HEK293T (cell line): ENCODE results near the gene BCAT1.

Source experiments
- BHLHE40 ChIP-seq: fragments of 450-650 bp; IDR thresholded peaks from 2 replicates; pipeline ENCODE4 v1.6.1; 2016; ENCODE audit warnings: mild to moderate bottlenecking, moderate library complexity, borderline replicate concordance
- ELF4 ChIP-seq: fragments of 450-650 bp; IDR thresholded peaks from 2 replicates; pipeline ENCODE4 v1.6.1; 2017; ENCODE audit warnings: antibody characterized with exemption
- FOXA1 ChIP-seq: fragments of 450-650 bp; IDR thresholded peaks from 2 replicates; pipeline ENCODE4 v1.6.1; 2016; ENCODE audit warnings: mild to moderate bottlenecking
- FOXM1 ChIP-seq: fragments of 450-650 bp; IDR thresholded peaks from 2 replicates; pipeline ENCODE4 v1.6.1; 2017; ENCODE audit warnings: mild to moderate bottlenecking, borderline replicate concordance
- HDGF ChIP-seq: fragments of 450-650 bp; IDR thresholded peaks from 2 replicates; pipeline ENCODE4 v1.6.1; 2017; ENCODE audit warnings: antibody characterized with exemption, borderline replicate concordance
- LEF1 ChIP-seq: fragments of 450-650 bp; IDR thresholded peaks from 2 replicates; pipeline ENCODE4 v1.6.1; 2017; ENCODE audit warnings: mild to moderate bottlenecking, borderline replicate concordance
- PKNOX1 ChIP-seq: fragments of 450-650 bp; IDR thresholded peaks from 2 replicates; pipeline ENCODE4 v1.6.1; 2016
- TARDBP ChIP-seq: fragments of 450-650 bp; IDR thresholded peaks from 2 replicates; pipeline ENCODE4 v1.6.1; 2016

- TF ChIP-seq FOXA1, result no peak
- TF ChIP-seq FOXM1, result no peak
- TF ChIP-seq HDGF, result no peak
- TF ChIP-seq PKNOX1, result no peak
- TF ChIP-seq BHLHE40, result no peak
- TF ChIP-seq ELF4, result no peak
- no peak for TF ChIP-seq TARDBP
- no peak for TF ChIP-seq LEF1
Observed at GRCh38 chr12:24989216-24989615, 40.3 kb upstream of the BCAT1 start.
